ENCODE data around the gene KDM6A.

GRCh38 chrX:44918722-44919121, 45.7 kb downstream of the KDM6A start:
- no peak for TF ChIP-seq CEBPB (IDR thresholded peaks at IDR 0.05)
- TF ChIP-seq EP300 (IDR thresholded peaks at IDR 0.05; ENCODE audit: borderline replicate concordance) = no peak
- TF ChIP-seq TAF1 (IDR thresholded peaks at IDR 0.05; ENCODE audit: low read depth) = no peak
- TF ChIP-seq RAD21 (IDR thresholded peaks at IDR 0.05; ENCODE audit: low read depth) = no peak
- no peak for TF ChIP-seq TEAD4 (IDR thresholded peaks at IDR 0.05)
- no peak for TF ChIP-seq MAX (IDR thresholded peaks at IDR 0.05)
- no peak for TF ChIP-seq CREB1 (IDR thresholded peaks at IDR 0.05; ENCODE audit: low read depth)
- TF ChIP-seq TCF12 (IDR thresholded peaks at IDR 0.05; ENCODE audit: low read depth) = no peak
- no peak for TF ChIP-seq REST (IDR thresholded peaks at IDR 0.05; ENCODE audit: low read depth)
- TF ChIP-seq USF1 (IDR thresholded peaks at IDR 0.05) = no peak
- TF ChIP-seq EGR1 (IDR thresholded peaks at IDR 0.05) = no peak
- TF ChIP-seq NFIC (IDR thresholded peaks at IDR 0.05) = no peak
- TF ChIP-seq ZBTB7A (IDR thresholded peaks at IDR 0.05; ENCODE audit: low read depth) = no peak
- TF ChIP-seq YY1 (IDR thresholded peaks at IDR 0.05; ENCODE audit: low read depth) = no peak
